Epithelial cell of esophagus (primary cell): ENCODE measurements around the gene MLPH.

Experiments
- DNase-seq: peaks from one replicate; pipeline ENCODE4 v3.0.0; 2010; ENCODE audit warnings: low read depth
- H3K4me3 ChIP-seq: 2 replicates; pipeline ENCODE4 v1.5.1; 2011; ENCODE audit warnings: mild to moderate bottlenecking, low read length, control low read depth
- CTCF ChIP-seq: IDR thresholded peaks from 2 replicates; pipeline ENCODE4 v1.5.1; 2011; ENCODE audit warnings: low read depth, mild to moderate bottlenecking, low read length, control low read depth, inconsistent platforms; ENCODE audit not compliant: insufficient read depth; ENCODE audit errors: missing control alignments

The MLPH gene

DNA sequence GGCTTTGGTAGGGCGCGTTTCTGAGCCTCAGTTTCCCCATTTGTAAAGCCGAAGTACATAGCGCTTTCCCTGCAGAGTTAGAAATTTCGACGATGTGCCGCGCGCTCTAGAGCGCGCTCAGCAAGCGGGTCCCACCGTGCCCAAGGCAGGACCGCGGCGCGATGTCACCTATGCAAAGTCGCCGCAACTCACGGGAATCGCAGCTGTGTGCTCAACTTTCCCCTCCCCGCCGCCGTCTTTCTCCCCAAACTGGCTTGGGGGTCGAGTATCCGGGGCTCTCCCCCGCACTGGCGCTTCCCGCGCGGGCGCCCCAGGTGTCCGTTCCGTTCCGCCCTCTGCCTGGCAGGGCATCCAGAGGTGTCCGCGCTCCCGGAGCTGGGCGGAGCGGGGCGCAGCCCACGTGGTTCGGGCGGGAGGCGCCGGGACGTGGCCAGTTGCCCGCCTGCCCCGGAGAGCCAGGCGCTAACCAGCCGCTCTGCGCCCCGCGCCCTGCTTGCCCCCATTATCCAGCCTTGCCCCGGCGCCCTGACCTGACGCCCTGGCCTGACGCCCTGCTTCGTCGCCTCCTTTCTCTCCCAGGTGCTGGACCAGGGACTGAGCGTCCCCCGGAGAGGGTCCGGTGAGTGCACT lies at the start of gene MLPH:
MLPH (plus strand) TSS at position 433 of the 630 bp plus-strand sequence. CDS start 6,176 bp downstream, outside the sequence.
- DNase-seq: peak; percentile 59
- H3K4me3 ChIP-seq: peak within 1 kb of the TSS; percentile 55

DNA sequence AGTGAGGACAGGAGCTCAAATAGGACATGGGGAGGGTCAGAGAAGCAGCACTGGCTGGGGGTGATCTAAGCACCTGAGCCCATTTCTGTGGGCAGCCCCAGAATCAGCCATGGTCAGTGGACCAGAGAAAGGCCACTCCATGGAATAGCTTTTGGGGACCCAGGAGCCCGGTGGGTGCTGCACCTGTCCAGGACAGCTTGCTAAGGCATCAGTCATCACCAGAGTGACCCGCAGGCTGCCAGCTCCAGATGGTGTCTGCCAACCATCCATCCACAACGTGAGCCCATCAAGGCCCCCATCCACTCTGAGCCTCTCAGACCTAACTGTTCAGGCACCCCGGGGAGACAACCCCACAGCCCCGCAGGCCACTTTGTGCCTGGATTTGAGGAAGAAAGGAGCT lies 49.5 kb upstream of the MLPH start:
- no peak for TF ChIP-seq CTCF
- no peak for DNase-seq
- no peak overlapping the region for H3K4me3 ChIP-seq

More for the DNA sequence above, at the start of gene MLPH:
- TF ChIP-seq CTCF: no peak

DNA sequence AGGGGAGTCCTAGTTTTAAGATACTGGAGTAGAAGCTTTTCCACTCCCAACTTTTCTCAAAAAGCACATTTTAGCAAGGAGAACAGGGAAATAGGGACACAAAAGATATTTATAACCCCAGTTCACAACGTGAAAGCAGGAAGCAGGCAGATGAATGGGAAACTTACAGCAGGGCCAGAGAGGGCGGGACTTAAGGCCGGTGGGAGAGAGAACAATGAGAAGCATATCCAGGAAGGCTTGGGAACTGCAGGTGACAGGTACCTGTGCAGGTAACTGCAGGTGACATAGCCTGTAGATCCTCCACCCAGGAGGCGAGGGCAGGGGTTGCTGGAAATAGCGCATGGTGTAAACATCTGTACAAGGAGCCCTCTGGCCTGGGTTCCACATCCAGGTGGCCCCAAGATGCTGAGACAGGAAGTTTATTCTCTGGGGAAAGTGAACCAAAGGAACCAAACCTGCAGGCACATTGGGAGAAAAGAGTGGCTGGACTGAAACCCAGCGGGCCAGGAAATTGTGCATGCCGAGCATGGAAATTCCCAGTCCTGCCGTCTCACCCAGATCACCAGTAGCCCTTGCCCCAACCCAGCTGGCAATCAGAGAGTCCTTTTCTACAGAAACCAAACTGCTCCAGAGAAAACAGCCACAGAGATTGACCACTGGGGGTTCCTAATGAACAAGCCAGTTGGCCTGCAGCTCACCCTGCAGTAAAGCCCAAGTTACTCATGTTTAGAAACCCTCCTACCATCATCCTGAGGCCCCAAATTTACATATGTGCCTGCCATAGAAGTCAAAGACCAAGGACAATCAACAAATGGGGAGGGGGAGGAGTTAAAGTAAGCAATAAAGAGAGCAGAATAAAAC lies 48.7 kb upstream of the MLPH start:
- H3K4me3 ChIP-seq: no peak overlapping the region
- peak; percentile 55 for DNase-seq
- no peak for TF ChIP-seq CTCF

DNA sequence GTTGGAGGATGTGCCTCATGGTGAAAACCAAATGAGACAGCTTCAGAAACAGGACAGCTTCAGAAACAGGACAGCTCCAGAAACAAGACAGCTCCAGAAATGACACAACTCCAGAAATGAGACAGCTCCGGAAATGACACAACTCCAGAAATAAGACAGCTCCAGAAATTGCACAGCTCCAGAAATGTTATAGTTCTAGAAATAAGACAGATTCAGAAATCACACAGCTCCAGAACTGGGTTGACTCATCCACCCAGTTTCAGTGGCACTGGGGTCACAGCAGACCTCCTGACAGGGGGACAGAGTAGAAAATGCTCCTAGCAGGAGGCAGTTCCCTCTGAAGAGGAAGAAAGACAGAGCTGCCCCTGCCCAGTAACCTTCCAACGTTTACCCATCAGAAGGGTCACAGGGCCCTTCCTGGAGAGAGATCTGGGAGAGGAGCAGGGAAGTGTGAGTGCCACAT lies 46.2 kb upstream of the MLPH start:
- TF ChIP-seq CTCF: no peak
- no peak for DNase-seq
- H3K4me3 ChIP-seq: no peak overlapping the region

DNA sequence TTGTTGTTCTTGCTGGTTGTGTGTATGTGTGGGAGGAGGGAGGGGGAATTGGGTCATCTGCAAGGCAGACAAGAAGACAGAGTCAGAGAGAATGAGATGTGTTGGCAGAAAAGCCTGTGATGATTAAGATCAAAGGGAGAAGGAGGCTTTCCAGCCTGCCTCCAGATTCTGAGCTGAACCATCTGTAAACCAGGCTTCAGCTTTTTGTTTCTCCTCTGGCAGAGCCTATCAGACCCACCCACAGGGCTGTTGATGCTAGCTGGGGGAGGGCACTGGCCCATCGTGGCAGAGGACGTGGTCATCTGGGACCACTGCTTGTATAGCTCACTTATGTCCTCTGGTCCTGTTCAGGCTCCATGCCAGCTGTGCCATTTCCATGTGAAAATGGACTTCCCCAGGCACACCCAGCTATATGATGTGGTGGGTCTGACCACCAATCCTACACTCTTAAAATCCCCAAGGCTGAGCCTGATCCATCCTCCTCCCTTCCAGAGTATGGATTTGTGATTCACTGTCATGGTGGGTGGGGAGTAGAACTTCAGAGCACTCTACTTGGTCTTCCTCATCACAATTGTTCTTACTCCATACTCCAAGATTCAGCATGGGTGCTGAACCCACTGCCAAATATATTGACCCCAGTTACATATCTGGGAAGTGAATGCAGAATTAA lies 45.3 kb upstream of the MLPH start:
- TF ChIP-seq CTCF: no peak
- peak; percentile 21 for DNase-seq
- no peak overlapping the region for H3K4me3 ChIP-seq

DNA sequence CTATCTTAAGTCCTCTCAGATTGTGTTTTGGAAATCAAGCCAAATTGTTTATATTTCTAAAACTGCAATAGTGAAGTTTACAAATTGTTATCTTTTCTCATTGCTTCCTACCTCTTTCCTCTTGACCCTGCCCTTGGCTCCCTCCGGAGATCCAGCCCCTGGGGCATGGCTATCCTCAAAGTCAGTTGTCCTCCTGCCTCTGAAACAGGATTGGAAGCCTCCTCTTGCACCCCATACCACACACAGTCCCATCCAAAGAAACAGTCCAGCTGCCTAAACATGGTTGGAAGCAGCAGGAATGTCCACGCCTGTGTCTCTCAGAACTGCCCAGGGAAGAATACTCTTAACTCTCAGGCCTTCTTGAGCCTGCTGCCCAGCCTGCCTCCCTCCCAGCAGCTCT lies 43.0 kb upstream of the MLPH start:
- DNase-seq: no peak
- TF ChIP-seq CTCF: no peak
- H3K4me3 ChIP-seq: no peak overlapping the region
